Skeletal muscle tissue (tissue), 5 donors: ENCODE data around the gene TSPY8. TPM values are rescaled to one million over a fixed set of nuclear protein-coding genes. Genes with fewer than 3 reads are reported as not detected.
"Not testable (repeated sequence)": the region's sequence is repeated elsewhere in the genome, so short reads cannot be mapped to it uniquely, and the experiment has no call there.

ENCODE experiments used
- H3K27ac ChIP-seq: one replicate; pipeline ENCODE4 v1.7.0; 2013; ENCODE audit warnings: mild to moderate bottlenecking, low read depth, low read length, inconsistent platforms
- H3K27me3 ChIP-seq, 3 donors: one replicate each; pipeline ENCODE4 v1.7.0; 2013; ENCODE audit warnings: low read length in 3 of 3; ENCODE audit not compliant: control insufficient read depth in 3 of 3, insufficient read depth in 3 of 3
- H3K36me3 ChIP-seq, 3 donors: one replicate each; pipeline ENCODE4 v1.7.0; 2013; ENCODE audit warnings: low read length in 3 of 3; ENCODE audit not compliant: control insufficient read depth in 3 of 3, insufficient read depth in 3 of 3
- H3K4me1 ChIP-seq, 3 donors: one replicate each; pipeline ENCODE4 v1.7.0; 2013; ENCODE audit warnings: low read length in 3 of 3, mild to moderate bottlenecking in 3 of 3; ENCODE audit not compliant: control insufficient read depth in 3 of 3, insufficient read depth in 3 of 3
- H3K4me3 ChIP-seq, 3 donors: one replicate each; pipeline ENCODE4 v1.7.0; 2013; ENCODE audit warnings: low read length in 3 of 3
- H3K9ac ChIP-seq, 3 donors: one replicate each; pipeline ENCODE4 v1.7.0; 2013; ENCODE audit warnings: low read length in 3 of 3, mild to moderate bottlenecking in 3 of 3, moderate library complexity in 2 of 3, low read depth in 1 of 3
- H3K9me3 ChIP-seq, 3 donors: one replicate each; pipeline ENCODE4 v1.7.0; 2013; ENCODE audit warnings: low read length in 3 of 3; ENCODE audit not compliant: control insufficient read depth in 3 of 3
- small RNA-seq: library from RNA; depleted of rRNA; stranded (forward); fragments of <200 nt; gene quantifications from one replicate; pipeline ENCODE3, GENCODE V24; 2014
- total RNA-seq: library from RNA; depleted of rRNA; stranded (reverse); fragments of >200 nt; gene quantifications from one replicate; pipeline ENCODE4 v1.2.3, GENCODE V29; 2014
- donor health status: Osteomylitis.

TSPY8 gene
- not detected for total RNA-seq

GRCh38 chrY:9357497-9357896, at the start of gene TSPY8:
Gene TSPY8, plus strand, starts transcription at chrY:9357797. Its CDS starts 46 bp downstream, at chrY:9357843.
- H3K9me3 ChIP-seq, H3K4me1 ChIP-seq: not testable (repeated sequence)

GRCh38 chrY:9320996-9321395, 36.6 kb upstream of the TSPY8 start:
- Histone ChIP-seq H3K9ac (no peak overlapping the region), H3K4me3 (no peak overlapping the region), H3K27me3 (no peaks in the 10 kb centered on the region), H3K4me1 (no peaks in the 10 kb centered on the region), H3K27ac (no peak overlapping the region), H3K9me3 (no peaks in the 10 kb centered on the region), H3K36me3 (no peaks in the 10 kb centered on the region)

More at GRCh38 chrY:9357497-9357896, at the start of gene TSPY8:
- H3K9ac ChIP-seq, H3K27ac ChIP-seq, H3K4me3 ChIP-seq, H3K27me3 ChIP-seq, H3K36me3 ChIP-seq: not testable (repeated sequence)

GRCh38 chrY:9337164-9337563, 20.4 kb upstream of the TSPY8 start, which contains the start of gene TSPY4:
Gene TSPY4, plus strand, starts transcription at chrY:9337464. Its CDS starts 46 bp downstream, at chrY:9337510.
- H3K36me3 ChIP-seq, H3K4me3 ChIP-seq, H3K27me3 ChIP-seq, H3K9me3 ChIP-seq, H3K9ac ChIP-seq, H3K4me1 ChIP-seq, H3K27ac ChIP-seq: not testable (repeated sequence)

GRCh38 chrY:9396527-9396926, 38.9 kb downstream of the TSPY8 start:
- not testable (repeated sequence) for H3K9ac ChIP-seq, H3K36me3 ChIP-seq, H3K4me3 ChIP-seq, H3K27ac ChIP-seq, H3K27me3 ChIP-seq, H3K4me1 ChIP-seq, H3K9me3 ChIP-seq

GRCh38 chrY:9398121-9398520, 40.5 kb downstream of the TSPY8 start, which contains the start of gene TSPY3:
Gene TSPY3, plus strand, starts transcription at chrY:9398421. Its CDS starts 46 bp downstream, at chrY:9398467.
- H3K36me3 ChIP-seq, H3K9me3 ChIP-seq, H3K9ac ChIP-seq, H3K4me3 ChIP-seq, H3K27ac ChIP-seq, H3K4me1 ChIP-seq, H3K27me3 ChIP-seq: not testable (repeated sequence)

Small RNA genes lying within 50 kb of the gene (small RNA-seq; reads per million reads assigned to genes)
- not detected for gene AC006158.1

Other genes starting within 250 kb of the TSPY8 start
- gene TSPY4, start 20.3 kb upstream of the TSPY8 start, total RNA-seq: not detected
- not detected for gene TSPY3, start 40.6 kb downstream of the TSPY8 start, total RNA-seq
- gene TSPY1, start 109.2 kb downstream of the TSPY8 start, total RNA-seq: not detected
- not detected for gene TSPY9, start 129.5 kb downstream of the TSPY8 start, total RNA-seq
- gene TSPY10, start 170.1 kb downstream of the TSPY8 start, total RNA-seq: not detected